Inferior parietal cortex (tissue), 1 donor: ENCODE measurements around the gene HEXD.
A peak's percentile ranks its signal among the peaks of the same experiment; 100 is the strongest.
"Not testable (repeated sequence)": the region's sequence is repeated elsewhere in the genome, so short reads cannot be mapped to it uniquely, and the experiment has no call there.

Source experiments
- DNase-seq: peaks from one replicate; pipeline ENCODE4 v3.0.0-alpha.2; 2016; ENCODE audit errors: extremely low spot score

The HEXD gene

GRCh38 chr17:82418001-82418986 lies at the start of gene HEXD, which contains the start of gene OGFOD3:
TSS of gene HEXD (plus strand) at chr17:82418347. CDS start at chr17:82419800, 1,453 bp downstream.
TSS of gene OGFOD3 (minus strand) at chr17:82418586. CDS start at chr17:82418485, 101 bp downstream.
- DNase-seq = peak; percentile 77

- no peak for DNase-seq
These were observed 48.9 kb upstream of the HEXD start for GRCh38 chr17:82369211-82369610.

- no peak for DNase-seq
These were observed 47.4 kb upstream of the HEXD start for GRCh38 chr17:82370471-82371332.

GRCh38 chr17:82371333-82372248 lies 46.6 kb upstream of the HEXD start, which contains the start of gene UTS2R:
TSS of gene UTS2R (plus strand) at chr17:82371765. CDS start at chr17:82374325, 2,560 bp downstream.
- DNase-seq = no peak

- no peak for DNase-seq
These were observed 45.7 kb upstream of the HEXD start for GRCh38 chr17:82372249-82373071.

GRCh38 chr17:82373072-82373452 lies 45.1 kb upstream of the HEXD start:
- not testable (repeated sequence) for DNase-seq

- DNase-seq = no peak
These were observed 44.2 kb upstream of the HEXD start for GRCh38 chr17:82373731-82374625.

GRCh38 chr17:82374626-82375331 lies 43.4 kb upstream of the HEXD start:
- DNase-seq = no peak

GRCh38 chr17:82375359-82376041 lies 42.6 kb upstream of the HEXD start:
- DNase-seq = no peak

GRCh38 chr17:82376042-82376730 lies 42.0 kb upstream of the HEXD start:
- no peak for DNase-seq

- DNase-seq = not testable (repeated sequence)
These were observed 40.9 kb upstream of the HEXD start for GRCh38 chr17:82377294-82377693.

GRCh38 chr17:82377924-82378740 lies 40.0 kb upstream of the HEXD start:
- no peak for DNase-seq

GRCh38 chr17:82378741-82379021 lies 39.5 kb upstream of the HEXD start:
- DNase-seq = no peak

GRCh38 chr17:82380860-82381702 lies 37.1 kb upstream of the HEXD start:
- DNase-seq = peak; percentile 20

- not testable (repeated sequence) for DNase-seq
These were observed 36.5 kb upstream of the HEXD start for GRCh38 chr17:82381703-82382009.
